Stomach smooth muscle (tissue), 2 donors: ENCODE data around the gene FAM47E.
"Not testable (repeated sequence)": the region's sequence is repeated elsewhere in the genome, so short reads cannot be mapped to it uniquely, and the experiment has no call there.

Experiments
- H3K27ac ChIP-seq: one replicate; pipeline ENCODE4 v1.7.0; 2013; ENCODE audit warnings: mild to moderate bottlenecking, low read length, inconsistent platforms
- H3K27me3 ChIP-seq, 2 donors: one replicate each; pipeline ENCODE4 v1.7.0; 2013; ENCODE audit warnings: low read length in 2 of 2; ENCODE audit not compliant: insufficient read depth in 2 of 2, control insufficient read depth in 1 of 2
- H3K36me3 ChIP-seq, 2 donors: one replicate each; pipeline ENCODE4 v1.7.0; 2013; ENCODE audit warnings: low read length in 2 of 2; ENCODE audit not compliant: control insufficient read depth in 2 of 2, insufficient read depth in 2 of 2
- H3K4me1 ChIP-seq: one replicate; pipeline ENCODE4 v1.7.0; 2013; ENCODE audit warnings: low read length; ENCODE audit not compliant: control insufficient read depth, insufficient read depth
- H3K4me3 ChIP-seq, 2 donors: one replicate each; pipeline ENCODE4 v1.7.0; 2013; ENCODE audit warnings: low read length in 2 of 2
- H3K9ac ChIP-seq, 2 donors: one replicate each; pipeline ENCODE4 v1.7.0; 2013; ENCODE audit warnings: low read length in 2 of 2, mild to moderate bottlenecking in 1 of 2
- H3K9me3 ChIP-seq, 2 donors: one replicate each; pipeline ENCODE4 v1.7.0; 2013; ENCODE audit warnings: low read length in 2 of 2; ENCODE audit not compliant: control insufficient read depth in 2 of 2
- donor health status: healthy.
- donor health status: Pancreatic carcinoma.

Gene FAM47E

GRCh38 chr4:76243877-76244276 lies 7.6 kb upstream of the FAM47E start:
- not testable (repeated sequence) for H3K9ac ChIP-seq, H3K27me3 ChIP-seq, H3K27ac ChIP-seq, H3K4me3 ChIP-seq, H3K4me1 ChIP-seq, H3K36me3 ChIP-seq, H3K9me3 ChIP-seq

GRCh38 chr4:76246025-76246424 lies 5.5 kb upstream of the FAM47E start:
- H3K36me3 ChIP-seq = no peaks in the 10 kb centered on the region
- H3K9ac ChIP-seq = no peak overlapping the region
- H3K4me3 ChIP-seq = no peak overlapping the region
- H3K27ac ChIP-seq = no peak overlapping the region
- H3K9me3 ChIP-seq = peaks cover 0 to 3% of the 10 kb centered on the region in 2 donors
- H3K27me3 ChIP-seq = no peaks in the 10 kb centered on the region
- peaks cover 1% of the 10 kb centered on the region for H3K4me1 ChIP-seq

GRCh38 chr4:76246852-76247251 lies 4.7 kb upstream of the FAM47E start:
- H3K27me3 ChIP-seq = no peaks in the 10 kb centered on the region

GRCh38 chr4:76250962-76251361 lies 559 bp upstream of the FAM47E start:
- Histone ChIP-seq H3K27ac (no peak overlapping the region), H3K4me1 (peaks cover 13% of the 10 kb centered on the region), H3K4me3 (peak overlapping the region; percentile 59 to 85), H3K36me3 (no peaks in the 10 kb centered on the region), H3K9me3 (no peaks in the 10 kb centered on the region), H3K27me3 (no peaks in the 10 kb centered on the region), H3K9ac (peak overlapping the region; percentile 61 to 63)

More at GRCh38 chr4:76246852-76247251, 4.7 kb upstream of the FAM47E start:
- H3K9ac ChIP-seq = no peak overlapping the region
- no peak overlapping the region for H3K27ac ChIP-seq
- no peaks in the 10 kb centered on the region for H3K9me3 ChIP-seq
- H3K36me3 ChIP-seq = no peaks in the 10 kb centered on the region
- peaks cover 8% of the 10 kb centered on the region for H3K4me1 ChIP-seq
- no peak overlapping the region for H3K4me3 ChIP-seq

- H3K27ac ChIP-seq = no peak overlapping the region
- H3K9ac ChIP-seq = peak overlapping the region in 1 of 2 donors; percentile 63
- no peaks in the 10 kb centered on the region for H3K9me3 ChIP-seq
- H3K36me3 ChIP-seq = no peaks in the 10 kb centered on the region
- no peaks in the 10 kb centered on the region for H3K27me3 ChIP-seq
- H3K4me1 ChIP-seq = peaks cover 13% of the 10 kb centered on the region
- H3K4me3 ChIP-seq = peak overlapping the region; percentile 59 to 85
Observed at GRCh38 chr4:76252271-76252653, 741 bp downstream of the FAM47E start.

GRCh38 chr4:76253511-76253910 lies 2.0 kb downstream of the FAM47E start:
- Histone ChIP-seq H3K4me1 (peaks cover 13% of the 10 kb centered on the region), H3K9ac (no peak overlapping the region), H3K9me3 (no peaks in the 10 kb centered on the region), H3K4me3 (no peak overlapping the region), H3K36me3 (no peaks in the 10 kb centered on the region), H3K27ac (no peak overlapping the region), H3K27me3 (no peaks in the 10 kb centered on the region)

- H3K4me1 ChIP-seq = peaks cover 12% of the 10 kb centered on the region
- H3K9ac ChIP-seq = no peak overlapping the region
- no peak overlapping the region for H3K4me3 ChIP-seq
- H3K36me3 ChIP-seq = no peaks in the 10 kb centered on the region
- H3K27ac ChIP-seq = no peak overlapping the region
- no peaks in the 10 kb centered on the region for H3K27me3 ChIP-seq
- no peaks in the 10 kb centered on the region for H3K9me3 ChIP-seq
Observed at GRCh38 chr4:76256032-76256431, 4.5 kb downstream of the FAM47E start.

- Histone ChIP-seq H3K9ac (no peak overlapping the region), H3K27me3 (no peaks in the 10 kb centered on the region), H3K27ac (no peak overlapping the region), H3K4me3 (no peak overlapping the region), H3K36me3 (no peaks in the 10 kb centered on the region), H3K4me1 (peaks cover 4% of the 10 kb centered on the region), H3K9me3 (no peaks in the 10 kb centered on the region)
Observed at GRCh38 chr4:76256968-76257367, 5.4 kb downstream of the FAM47E start.

GRCh38 chr4:76257824-76258223 lies 6.3 kb downstream of the FAM47E start:
- Histone ChIP-seq H3K27ac (no peak overlapping the region), H3K4me1 (no peaks in the 10 kb centered on the region), H3K36me3 (no peaks in the 10 kb centered on the region), H3K27me3 (no peaks in the 10 kb centered on the region), H3K9me3 (no peaks in the 10 kb centered on the region), H3K9ac (no peak overlapping the region), H3K4me3 (no peak overlapping the region)

- Histone ChIP-seq H3K27ac (no peak overlapping the region), H3K9me3 (no peaks in the 10 kb centered on the region), H3K9ac (no peak overlapping the region), H3K36me3 (peaks cover 0 to 3% of the 10 kb centered on the region in 2 donors), H3K4me1 (no peaks in the 10 kb centered on the region), H3K27me3 (no peaks in the 10 kb centered on the region), H3K4me3 (no peak overlapping the region)
Observed at GRCh38 chr4:76260571-76260970, 9.1 kb downstream of the FAM47E start.

GRCh38 chr4:76265631-76266218 lies 14.2 kb downstream of the FAM47E start:
- Histone ChIP-seq H3K27ac (no peak overlapping the region), H3K4me3 (no peak overlapping the region), H3K36me3 (peaks cover 0 to 3% of the 10 kb centered on the region in 2 donors), H3K27me3 (no peaks in the 10 kb centered on the region), H3K9ac (no peak overlapping the region), H3K9me3 (no peaks in the 10 kb centered on the region), H3K4me1 (no peaks in the 10 kb centered on the region)
